ENCODE data around the gene RBM47.
"Not testable (repeated sequence)": the region's sequence is repeated elsewhere in the genome, so short reads cannot be mapped to it uniquely, and the experiment has no call there.

Gene RBM47

GRCh38 chr4:40446261-40446750 lies 183.4 kb downstream of the RBM47 start:
- not testable (repeated sequence) for DNase-seq (ENCODE audit: low read depth in 2 of 2)

- DNase-seq (ENCODE audit: low read depth in 2 of 2), result no peak
These were observed 184.0 kb downstream of the RBM47 start for GRCh38 chr4:40445671-40446070.

GRCh38 chr4:40441430-40441829 lies 188.2 kb downstream of the RBM47 start:
- no peak for DNase-seq (ENCODE audit: low read depth in 2 of 2)

- no peak for DNase-seq (ENCODE audit: low read depth in 2 of 2)
These were observed 190.1 kb downstream of the RBM47 start for GRCh38 chr4:40439519-40439918.

- DNase-seq (ENCODE audit: low read depth in 2 of 2), result no peak
These were observed 191.2 kb downstream of the RBM47 start for GRCh38 chr4:40438384-40439026.

GRCh38 chr4:40437741-40438383 lies 191.8 kb downstream of the RBM47 start:
- DNase-seq (ENCODE audit: low read depth in 2 of 2), result no peak

- not testable (repeated sequence) for DNase-seq (ENCODE audit: low read depth in 2 of 2)
These were observed 194.4 kb downstream of the RBM47 start for GRCh38 chr4:40435306-40435705.

- DNase-seq (ENCODE audit: low read depth in 2 of 2), result no peak
These were observed 195.5 kb downstream of the RBM47 start for GRCh38 chr4:40434126-40434687.

GRCh38 chr4:40432504-40432903 lies 197.2 kb downstream of the RBM47 start:
- DNase-seq (ENCODE audit: low read depth in 2 of 2), result no peak

- DNase-seq (ENCODE audit: low read depth in 2 of 2), result not testable (repeated sequence)
These were observed 201.8 kb downstream of the RBM47 start for GRCh38 chr4:40427871-40428270.

GRCh38 chr4:40427128-40427527 lies 202.5 kb downstream of the RBM47 start:
- no peak for DNase-seq (ENCODE audit: low read depth in 2 of 2)

- DNase-seq (ENCODE audit: low read depth in 2 of 2), result no peak
These were observed 203.7 kb downstream of the RBM47 start for GRCh38 chr4:40425799-40426574.

- no peak for DNase-seq (ENCODE audit: low read depth in 2 of 2)
These were observed 205.9 kb downstream of the RBM47 start for GRCh38 chr4:40423735-40424134.

GRCh38 chr4:40421839-40422708 lies 207.6 kb downstream of the RBM47 start:
- DNase-seq (ENCODE audit: low read depth in 2 of 2), result no peak

- DNase-seq (ENCODE audit: low read depth in 2 of 2), result no peak
These were observed 210.3 kb downstream of the RBM47 start for GRCh38 chr4:40419231-40419912.

- no peak for DNase-seq (ENCODE audit: low read depth in 2 of 2)
These were observed 211.0 kb downstream of the RBM47 start for GRCh38 chr4:40418430-40419230.

- DNase-seq (ENCODE audit: low read depth in 2 of 2), result no peak
These were observed 211.7 kb downstream of the RBM47 start for GRCh38 chr4:40417941-40418340.

- DNase-seq (ENCODE audit: low read depth in 2 of 2), result no peak
These were observed 215.0 kb downstream of the RBM47 start for GRCh38 chr4:40414673-40415072.

- DNase-seq (ENCODE audit: low read depth in 2 of 2), result no peak
These were observed 216.5 kb downstream of the RBM47 start for GRCh38 chr4:40412866-40413795.

Data from stimulated activated CD4-positive, alpha-beta T cell treated with anti-CD3 and anti-CD28 coated beads, Interleukin-12 subunit alpha, Interleukin-12 subunit beta, amount 100 ng/mL, for 24 hours (primary cell).